ENCODE results near the gene RASA3.
"Not testable (repeated sequence)": the region's sequence is repeated elsewhere in the genome, so short reads cannot be mapped to it uniquely, and the experiment has no call there.

Gene RASA3

DNA sequence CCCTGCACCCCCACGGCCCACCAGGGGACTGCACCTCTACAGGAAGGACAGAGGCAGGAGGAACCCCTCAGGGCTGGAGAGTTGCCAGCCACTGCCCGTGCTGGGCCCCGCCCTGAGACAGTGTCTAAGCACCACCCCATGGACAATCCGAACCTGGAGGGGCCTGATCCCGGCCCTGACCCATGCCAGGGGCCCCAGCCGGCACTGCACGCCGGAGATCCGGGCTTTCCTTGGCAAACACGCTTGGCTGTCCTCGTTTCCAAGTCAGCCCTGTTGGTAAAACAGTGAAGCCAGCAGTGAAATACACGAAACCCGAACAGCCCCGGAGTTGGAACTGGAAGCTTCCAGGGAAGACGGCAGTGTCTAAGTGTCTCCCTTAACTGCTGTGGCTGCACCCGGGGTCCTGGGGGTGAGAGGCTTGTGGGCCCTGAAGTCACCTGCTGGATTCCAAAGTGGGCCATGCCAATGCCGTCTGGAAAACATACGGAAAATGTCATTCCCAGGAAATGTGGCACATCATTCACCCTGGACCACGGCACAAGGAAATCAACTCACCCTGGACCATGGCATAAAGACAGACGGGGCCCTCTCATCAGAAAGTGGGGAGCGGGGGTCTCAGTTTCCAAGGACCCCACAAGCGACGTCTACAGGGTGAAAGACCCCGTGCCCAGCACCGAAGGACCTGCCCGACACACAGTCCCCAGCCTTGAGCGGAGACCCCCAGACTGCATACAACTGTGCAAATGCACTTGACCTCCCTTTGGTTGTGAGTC lies 30.9 kb downstream of the RASA3 start:
- DNase-seq (ENCODE audit: low read depth, low spot score) = no peak

- no peak for DNase-seq (ENCODE audit: low read depth, low spot score)
Observed at GRCh38 chr13:114100446-114101357, 31.7 kb downstream of the RASA3 start.

DNA sequence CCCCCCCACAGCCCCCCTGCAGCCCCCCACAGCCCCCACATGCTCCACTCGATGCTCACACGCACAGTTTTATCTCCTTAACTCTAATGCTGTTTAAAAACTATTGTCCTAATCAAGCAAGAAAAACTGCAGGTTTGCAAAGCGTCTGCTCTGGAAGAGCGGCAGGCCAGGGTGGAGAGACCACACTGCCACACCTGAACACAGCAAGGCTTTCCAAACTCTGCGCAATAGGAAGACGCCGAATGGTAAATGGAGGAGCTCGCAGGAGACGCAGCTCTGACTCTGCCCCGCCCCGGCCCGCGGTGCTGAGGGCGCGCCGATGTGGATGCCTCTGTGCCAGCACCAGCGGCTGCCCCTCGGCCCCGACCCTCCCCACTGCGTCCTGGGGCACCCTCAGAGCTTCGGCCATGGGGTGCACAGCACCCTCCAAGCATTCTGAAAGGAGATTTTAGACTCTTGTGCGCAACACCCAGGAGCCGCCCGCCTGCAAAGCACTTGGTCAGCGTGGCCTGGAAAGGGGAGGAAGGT lies 32.4 kb downstream of the RASA3 start:
- DNase-seq (ENCODE audit: low read depth, low spot score) = no peak

GRCh38 chr13:114099191-114099590 lies 33.2 kb downstream of the RASA3 start:
- DNase-seq (ENCODE audit: low read depth, low spot score) = no peak

DNA sequence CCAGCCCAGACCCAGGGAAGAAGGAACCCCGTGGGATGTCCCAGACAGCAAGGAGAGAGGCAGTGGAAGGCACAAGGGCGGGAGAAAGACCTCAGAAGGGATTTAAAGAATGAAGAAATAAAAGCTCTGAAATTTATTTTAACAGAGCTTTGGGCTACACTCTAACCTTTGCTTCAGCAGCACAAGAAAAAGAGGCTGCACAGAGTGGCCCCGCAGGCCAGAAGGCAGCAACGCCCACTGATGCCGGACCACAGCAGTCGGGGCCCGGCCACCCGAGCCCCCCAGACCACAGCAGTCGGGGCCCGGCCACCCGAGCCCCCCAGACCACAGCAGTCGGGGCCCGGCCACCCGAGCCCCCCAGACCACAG lies 33.8 kb downstream of the RASA3 start:
- not testable (repeated sequence) for DNase-seq (ENCODE audit: low read depth, low spot score)

GRCh38 chr13:114097893-114098688 lies 34.3 kb downstream of the RASA3 start:
- no peak for DNase-seq (ENCODE audit: low read depth, low spot score)

- no peak for DNase-seq (ENCODE audit: low read depth, low spot score)
Observed at GRCh38 chr13:114097212-114097892, 35.1 kb downstream of the RASA3 start.

DNA sequence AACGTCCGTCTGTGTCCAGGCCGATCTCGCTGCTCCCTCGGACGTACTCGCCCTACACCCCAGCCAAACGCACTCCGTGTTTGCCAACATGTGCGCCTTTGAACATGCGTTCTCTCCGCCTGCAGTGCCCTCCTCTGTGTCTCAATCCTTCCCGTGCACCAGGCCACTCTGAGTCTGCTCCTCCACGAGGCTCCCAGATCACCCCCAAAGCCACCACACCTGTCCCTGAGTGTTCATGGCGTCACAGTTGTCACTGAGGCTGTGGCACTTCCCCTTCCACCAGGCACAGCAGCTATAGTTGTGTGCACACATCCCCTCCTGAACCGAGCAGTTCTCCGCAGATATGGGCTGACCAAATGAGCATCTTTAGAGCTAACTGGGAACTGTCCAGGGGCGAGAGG lies 35.6 kb downstream of the RASA3 start:
- no peak for DNase-seq (ENCODE audit: low read depth, low spot score)

- DNase-seq (ENCODE audit: low read depth, low spot score) = no peak
Observed at GRCh38 chr13:114096031-114096485, 36.4 kb downstream of the RASA3 start.

GRCh38 chr13:114095486-114095885 lies 36.9 kb downstream of the RASA3 start:
- no peak for DNase-seq (ENCODE audit: low read depth, low spot score)

GRCh38 chr13:114093118-114093517 lies 39.3 kb downstream of the RASA3 start:
- no peak for DNase-seq (ENCODE audit: low read depth, low spot score)

DNA sequence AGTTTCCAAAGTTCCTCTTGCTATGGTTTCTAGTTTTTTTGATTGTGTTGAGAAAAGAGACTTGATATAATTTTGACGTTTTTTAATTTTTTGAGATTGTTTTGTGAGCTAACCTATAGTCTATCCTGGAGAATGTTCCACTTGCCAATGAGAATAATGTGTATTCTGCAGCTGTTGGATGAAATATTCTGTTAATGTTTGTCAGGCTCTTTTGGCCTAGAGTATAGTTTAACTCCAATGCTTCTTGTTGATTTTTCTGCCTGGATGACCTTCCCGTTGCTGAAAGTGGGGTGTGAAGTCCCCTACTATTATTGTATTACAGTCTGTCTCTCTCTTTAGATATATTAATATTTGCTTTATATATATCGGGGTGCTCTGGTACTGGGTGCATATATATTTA lies 40.0 kb downstream of the RASA3 start:
- DNase-seq (ENCODE audit: low read depth, low spot score) = no peak

- no peak for DNase-seq (ENCODE audit: low read depth, low spot score)
Observed at GRCh38 chr13:114090476-114090875, 41.9 kb downstream of the RASA3 start.

- DNase-seq (ENCODE audit: low read depth, low spot score) = no peak
Observed at GRCh38 chr13:114089751-114090400, 42.5 kb downstream of the RASA3 start.

DNA sequence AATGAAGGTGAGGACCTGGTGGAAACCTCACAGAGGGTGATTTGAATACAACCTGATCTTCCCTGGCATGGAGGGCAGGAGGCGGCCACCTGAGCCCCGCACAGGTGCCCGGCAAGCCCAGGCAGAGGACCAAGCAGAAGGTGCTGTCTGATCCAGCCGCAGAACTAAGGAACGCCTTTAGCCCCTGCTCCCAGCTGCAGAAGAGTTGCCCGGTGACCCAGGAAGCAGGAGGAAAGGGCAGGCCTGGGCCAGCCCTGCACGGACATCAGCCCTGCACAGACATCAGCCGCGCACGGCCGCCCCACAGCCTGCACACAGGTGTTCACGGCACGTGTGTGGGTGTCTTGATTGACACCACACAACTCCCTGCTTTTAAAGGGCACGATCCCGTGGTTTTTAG lies 43.1 kb downstream of the RASA3 start:
- no peak for DNase-seq (ENCODE audit: low read depth, low spot score)

- DNase-seq (ENCODE audit: low read depth, low spot score) = no peak
Observed at GRCh38 chr13:114088863-114089262, 43.6 kb downstream of the RASA3 start.

GRCh38 chr13:114088234-114088633 lies 44.2 kb downstream of the RASA3 start:
- no peak for DNase-seq (ENCODE audit: low read depth, low spot score)

DNA sequence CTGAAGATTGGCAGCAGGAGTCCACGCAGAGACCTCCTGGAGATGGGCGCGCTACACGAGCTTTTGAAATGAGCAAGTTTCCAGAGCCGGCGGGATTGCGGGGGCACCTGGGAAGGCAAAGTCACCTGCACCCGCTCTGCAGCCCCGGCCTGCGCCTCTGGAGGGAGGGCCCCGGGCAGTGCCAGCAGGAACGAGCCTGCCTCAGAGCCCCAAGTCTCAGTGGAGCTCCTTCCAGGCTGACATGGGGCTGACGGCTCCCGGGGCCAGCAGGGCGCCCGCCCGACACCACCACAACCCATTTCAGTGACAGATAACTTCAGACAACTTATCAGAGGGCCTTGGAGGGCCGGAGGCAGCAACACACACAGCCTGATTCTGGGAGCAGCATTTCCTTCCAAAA lies 45.0 kb downstream of the RASA3 start:
- DNase-seq (ENCODE audit: low read depth, low spot score) = no peak

GRCh38 chr13:114082849-114083645 lies 49.4 kb downstream of the RASA3 start:
- DNase-seq (ENCODE audit: low read depth, low spot score) = no peak
